SKM-1 treated with dmso at 0.1 percent for 144 hours (cell line): ENCODE data around the gene KIF22.
A peak's percentile ranks its signal among the peaks of the same experiment; 100 is the strongest.
"Not testable (repeated sequence)": the region's sequence is repeated elsewhere in the genome, so short reads cannot be mapped to it uniquely, and the experiment has no call there.

Source experiments
- DNase-seq: peaks from one replicate; lab custom pipeline; 2025; ENCODE audit not compliant: unreplicated experiment; lab: John Stamatoyannopoulos, UW

The KIF22 gene

DNA sequence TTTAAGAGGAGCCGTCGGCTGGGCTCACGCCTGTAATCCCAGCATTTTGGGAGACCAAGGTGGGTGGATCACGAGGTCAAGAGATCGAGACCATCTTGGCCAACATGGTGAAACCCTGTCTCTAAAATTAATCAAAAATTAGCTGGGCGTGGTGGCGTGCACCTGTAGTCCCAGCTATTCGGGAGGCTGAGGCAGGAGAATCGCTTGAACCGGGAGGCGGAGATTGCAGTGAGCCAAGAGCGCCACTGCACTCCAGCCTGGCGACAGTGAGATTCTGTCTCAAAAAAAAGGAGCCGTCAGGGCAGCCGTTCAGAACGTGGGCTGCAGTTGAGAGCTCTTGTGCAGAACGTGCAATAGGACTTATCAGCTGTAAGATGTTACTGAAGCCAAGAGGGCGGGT, 2.6 kb downstream of the KIF22 start:
- not testable (repeated sequence) for DNase-seq

DNA sequence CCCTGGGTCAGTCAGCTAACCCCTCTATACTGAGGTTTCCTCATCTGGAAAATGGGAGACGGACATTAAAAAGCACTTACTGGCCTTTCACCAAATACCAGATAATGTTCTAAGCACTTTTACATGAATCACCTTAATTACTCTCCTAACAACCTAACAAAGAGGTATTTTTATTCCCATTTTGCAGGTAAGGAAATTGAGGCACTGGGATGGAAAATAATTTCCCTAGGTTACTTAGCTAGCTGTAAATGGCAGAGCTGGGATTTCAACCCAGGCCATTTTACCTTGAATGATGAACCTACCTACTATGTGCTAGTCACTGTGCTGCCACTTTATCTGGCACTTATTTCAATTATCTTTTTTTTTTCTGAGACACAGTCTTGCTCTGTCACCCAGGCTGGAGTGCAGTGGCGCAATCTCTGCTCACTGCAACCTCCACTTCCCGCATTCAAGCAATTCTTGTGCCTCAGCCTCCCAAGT, 3.7 kb downstream of the KIF22 start:
- no peak for DNase-seq

DNA sequence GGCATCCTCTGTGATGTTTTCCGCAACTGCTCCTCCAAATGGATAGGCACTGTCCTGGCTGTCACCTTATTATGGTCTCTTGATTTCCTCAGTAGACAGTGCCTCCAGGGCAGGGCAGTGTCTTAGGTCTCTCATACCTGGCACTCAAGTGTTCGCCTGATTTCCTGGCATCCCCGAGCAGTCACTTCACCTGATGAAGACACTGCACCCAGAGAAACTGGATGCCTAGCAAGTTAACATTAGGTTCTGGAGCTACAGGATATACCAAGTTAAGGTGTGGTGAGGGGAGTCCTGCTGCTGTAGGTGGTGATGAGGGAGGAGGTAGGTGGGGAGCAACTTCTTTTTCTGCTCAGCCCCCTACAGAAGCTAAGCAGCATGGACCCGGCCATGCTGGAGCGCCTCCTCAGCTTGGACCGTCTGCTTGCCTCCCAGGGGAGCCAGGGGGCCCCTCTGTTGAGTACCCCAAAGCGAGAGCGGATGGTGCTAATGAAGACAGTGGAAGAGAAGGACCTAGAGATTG, 11.9 kb downstream of the KIF22 start:
- DNase-seq, result no peak

DNA sequence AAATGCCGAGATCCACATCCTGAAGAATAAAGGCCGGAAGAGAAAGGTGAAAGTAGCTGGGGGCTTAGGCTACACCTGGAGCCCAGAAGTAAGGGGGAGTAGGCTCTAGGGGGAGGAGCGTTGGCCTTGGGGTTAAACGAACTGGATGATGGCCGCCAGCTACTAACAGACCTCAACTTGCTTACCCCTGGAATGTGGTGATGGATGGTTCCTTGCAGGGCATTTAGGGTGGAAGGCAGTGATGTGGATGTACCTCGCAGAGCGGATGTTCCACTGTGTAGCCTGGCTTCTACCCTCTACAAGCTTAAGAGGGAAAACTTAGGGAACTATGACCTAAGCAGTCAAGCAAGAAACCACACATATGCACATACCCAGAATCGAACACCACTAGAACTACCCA, 13.5 kb downstream of the KIF22 start:
- no peak for DNase-seq

DNA sequence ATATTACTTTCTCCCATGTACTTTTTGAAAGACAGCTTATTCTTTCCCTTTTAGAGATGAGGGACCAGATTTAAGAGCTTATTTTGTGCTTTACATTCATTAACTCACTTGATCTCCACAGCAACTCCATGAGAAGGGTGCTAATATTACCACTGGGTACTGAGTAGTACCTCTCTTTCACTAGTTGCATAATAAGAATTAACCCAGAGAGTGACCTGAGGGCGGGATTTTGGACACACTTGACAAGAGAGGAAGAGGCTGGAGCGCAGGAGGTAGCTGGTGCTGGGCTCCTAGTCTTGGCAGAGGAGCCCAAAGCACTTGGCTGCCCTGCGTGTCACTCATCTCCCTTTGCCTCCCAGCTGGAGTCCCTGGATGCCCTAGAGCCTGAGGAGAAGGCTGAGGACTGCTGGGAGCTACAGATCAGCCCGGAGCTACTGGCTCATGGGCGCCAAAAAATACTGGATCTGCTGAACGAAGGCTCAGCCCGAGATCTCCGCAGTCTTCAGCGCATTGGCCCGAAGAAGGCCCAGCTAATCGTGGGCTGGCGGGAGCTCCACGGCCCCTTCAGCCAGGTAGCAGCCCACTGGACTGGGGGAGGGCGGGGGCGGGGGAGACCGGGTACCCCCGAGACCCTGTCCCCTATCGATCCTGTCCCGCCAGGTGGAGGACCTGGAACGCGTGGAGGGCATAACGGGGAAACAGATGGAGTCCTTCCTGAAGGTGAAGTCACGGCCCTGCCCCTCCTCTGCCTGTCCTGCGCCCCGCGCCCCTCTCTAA, 14.1 kb downstream of the KIF22 start:
- DNase-seq, result peak; percentile 51

DNA sequence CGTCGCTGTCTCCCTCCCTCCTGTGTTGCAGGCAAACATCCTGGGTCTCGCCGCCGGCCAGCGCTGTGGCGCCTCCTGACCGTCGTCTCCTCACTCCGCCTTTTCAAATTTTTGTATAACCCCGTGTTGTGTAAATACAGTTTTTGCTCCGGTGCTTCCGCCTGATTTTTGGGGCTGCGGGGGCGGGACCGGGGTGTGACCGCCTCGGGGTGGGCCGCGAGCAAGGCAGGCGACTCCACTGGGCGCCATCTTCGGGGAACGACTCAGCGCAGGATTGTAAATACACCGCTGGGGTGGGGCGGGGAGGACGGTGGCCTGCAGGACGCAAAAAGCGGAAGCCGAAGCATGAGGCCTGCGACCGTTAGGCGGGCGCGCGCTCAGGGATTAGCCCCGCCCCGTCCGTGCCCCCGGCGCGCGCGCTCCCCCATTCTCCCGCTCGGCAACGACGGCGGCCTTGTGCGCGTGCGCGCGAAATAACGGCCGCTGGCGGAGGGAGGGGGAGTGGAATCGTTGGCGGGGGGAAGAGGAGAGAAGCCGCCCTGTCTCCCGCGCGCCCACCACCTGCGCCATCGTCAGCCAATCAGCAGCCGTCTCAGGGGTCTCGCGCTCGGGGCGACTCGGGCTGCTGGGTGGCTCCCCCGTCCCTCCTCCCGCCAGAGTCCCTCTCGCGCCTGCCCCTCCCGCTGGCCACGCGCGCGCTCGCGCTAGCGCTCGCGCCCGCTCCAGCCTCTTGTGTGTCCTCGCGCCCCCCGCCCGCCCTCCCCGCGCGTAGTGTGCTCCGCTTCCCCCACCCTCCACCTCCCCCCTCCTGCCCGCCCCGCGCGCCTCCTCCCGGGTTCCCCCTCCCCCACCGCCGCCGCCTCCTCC, 14.9 kb downstream of the KIF22 start:
- DNase-seq, result peak; percentile 95

DNA sequence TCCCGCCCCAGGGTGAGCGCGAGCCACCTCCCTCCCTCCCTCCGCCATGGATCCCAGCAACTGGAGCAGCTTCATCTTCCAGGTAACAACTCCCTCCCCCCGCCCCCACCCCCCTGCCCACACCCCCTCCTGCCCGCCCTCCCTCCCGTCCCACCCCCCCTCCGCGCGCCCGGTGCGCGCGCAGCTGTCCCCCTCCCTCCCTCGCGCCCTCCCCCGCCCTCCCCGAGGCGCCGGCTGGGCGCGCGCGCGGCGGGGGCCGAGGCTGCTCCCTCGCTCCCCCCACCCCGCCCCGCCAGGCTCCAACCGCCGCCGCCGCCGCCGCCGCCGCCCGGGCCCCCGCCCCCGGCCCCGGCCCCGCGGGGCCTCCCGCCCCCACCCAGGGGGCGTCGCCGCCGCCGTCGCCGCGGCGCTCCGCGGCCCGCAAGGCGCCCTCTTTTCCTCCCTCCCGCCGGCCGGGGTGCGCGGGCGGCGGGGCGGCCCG, 15.6 kb downstream of the KIF22 start, which contains the start of gene MAZ:
MAZ (plus strand) TSS at position 431 of the 481 bp plus-strand sequence. CDS start 173 bp downstream, outside the sequence.
- peak; percentile 80 for DNase-seq

DNA sequence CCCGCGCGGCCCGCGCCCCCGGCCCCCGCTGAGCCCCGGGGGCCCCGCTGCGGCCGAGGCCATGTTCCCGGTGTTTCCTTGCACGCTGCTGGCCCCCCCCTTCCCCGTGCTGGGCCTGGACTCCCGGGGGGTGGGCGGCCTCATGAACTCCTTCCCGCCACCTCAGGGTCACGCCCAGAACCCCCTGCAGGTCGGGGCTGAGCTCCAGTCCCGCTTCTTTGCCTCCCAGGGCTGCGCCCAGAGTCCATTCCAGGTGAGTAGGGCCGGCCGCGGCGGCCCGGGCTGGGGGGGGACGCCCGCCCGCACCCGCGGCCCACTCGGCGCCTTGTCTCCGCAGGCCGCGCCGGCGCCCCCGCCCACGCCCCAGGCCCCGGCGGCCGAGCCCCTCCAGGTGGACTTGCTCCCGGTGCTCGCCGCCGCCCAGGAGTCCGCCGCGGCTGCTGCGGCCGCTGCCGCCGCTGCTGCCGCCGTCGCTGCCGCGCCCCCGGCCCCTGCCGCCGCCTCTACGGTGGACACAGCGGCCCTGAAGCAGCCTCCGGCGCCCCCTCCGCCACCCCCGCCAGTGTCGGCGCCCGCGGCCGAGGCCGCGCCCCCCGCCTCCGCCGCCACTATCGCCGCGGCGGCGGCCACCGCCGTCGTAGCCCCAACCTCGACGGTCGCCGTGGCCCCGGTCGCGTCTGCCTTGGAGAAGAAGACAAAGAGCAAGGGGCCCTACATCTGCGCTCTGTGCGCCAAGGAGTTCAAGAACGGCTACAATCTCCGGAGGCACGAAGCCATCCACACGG, 16.3 kb downstream of the KIF22 start:
- DNase-seq, result peak; percentile 64

DNA sequence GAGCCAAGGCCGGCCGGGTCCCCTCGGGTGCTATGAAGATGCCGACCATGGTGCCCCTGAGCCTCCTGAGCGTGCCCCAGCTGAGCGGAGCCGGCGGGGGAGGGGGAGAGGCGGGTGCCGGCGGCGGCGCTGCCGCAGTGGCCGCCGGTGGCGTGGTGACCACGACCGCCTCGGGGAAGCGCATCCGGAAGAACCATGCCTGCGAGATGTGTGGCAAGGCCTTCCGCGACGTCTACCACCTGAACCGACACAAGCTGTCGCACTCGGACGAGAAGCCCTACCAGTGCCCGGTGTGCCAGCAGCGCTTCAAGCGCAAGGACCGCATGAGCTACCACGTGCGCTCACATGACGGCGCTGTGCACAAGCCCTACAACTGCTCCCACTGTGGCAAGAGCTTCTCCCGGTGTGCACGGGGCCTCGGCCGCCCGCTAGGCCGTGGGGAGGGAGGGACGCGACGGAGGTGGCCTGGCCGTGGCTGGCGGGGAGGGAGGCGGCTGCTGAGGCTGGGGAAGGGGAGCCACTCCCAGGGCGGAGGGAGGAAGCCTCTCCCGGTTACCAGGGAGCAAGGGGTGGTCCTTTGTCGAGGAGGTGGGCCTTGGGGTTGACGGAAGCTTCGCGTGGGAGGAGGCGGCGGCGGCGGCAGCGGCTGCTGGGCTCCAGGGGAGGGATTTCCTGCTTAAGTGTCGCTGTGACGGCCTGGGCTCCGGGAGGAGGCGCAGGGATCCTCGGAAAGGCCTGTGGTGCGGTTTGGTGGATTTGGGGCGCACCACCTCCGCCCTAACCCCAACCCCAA, 17.1 kb downstream of the KIF22 start:
- DNase-seq, result peak; percentile 81

DNA sequence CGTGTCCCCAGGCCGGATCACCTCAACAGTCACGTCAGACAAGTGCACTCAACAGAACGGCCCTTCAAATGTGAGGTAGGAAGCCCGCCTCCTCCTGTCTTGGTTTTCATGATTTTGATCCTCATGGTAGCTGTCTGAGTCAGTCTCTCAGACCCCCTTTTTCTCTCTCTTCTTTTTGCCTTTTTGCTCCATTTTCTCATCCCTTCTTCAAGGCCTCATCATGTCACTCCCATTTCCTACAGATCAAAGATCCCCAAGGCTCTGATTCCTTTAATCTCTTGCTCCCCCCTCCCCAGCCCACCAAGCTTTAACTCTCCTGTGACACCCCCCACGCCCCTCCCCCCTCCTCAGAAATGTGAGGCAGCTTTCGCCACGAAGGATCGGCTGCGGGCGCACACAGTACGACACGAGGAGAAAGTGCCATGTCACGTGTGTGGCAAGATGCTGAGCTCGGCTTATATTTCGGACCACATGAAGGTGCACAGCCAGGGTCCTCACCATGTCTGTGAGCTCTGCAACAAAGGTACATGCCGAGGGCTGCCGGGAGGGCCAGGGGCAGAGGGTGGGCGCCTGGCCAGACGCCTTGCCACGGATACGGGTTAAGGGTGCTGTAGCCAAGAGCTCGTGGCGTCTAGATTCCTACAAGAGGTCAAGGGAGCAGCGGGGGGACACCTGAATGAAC, 17.8 kb downstream of the KIF22 start:
- no peak for DNase-seq

DNA sequence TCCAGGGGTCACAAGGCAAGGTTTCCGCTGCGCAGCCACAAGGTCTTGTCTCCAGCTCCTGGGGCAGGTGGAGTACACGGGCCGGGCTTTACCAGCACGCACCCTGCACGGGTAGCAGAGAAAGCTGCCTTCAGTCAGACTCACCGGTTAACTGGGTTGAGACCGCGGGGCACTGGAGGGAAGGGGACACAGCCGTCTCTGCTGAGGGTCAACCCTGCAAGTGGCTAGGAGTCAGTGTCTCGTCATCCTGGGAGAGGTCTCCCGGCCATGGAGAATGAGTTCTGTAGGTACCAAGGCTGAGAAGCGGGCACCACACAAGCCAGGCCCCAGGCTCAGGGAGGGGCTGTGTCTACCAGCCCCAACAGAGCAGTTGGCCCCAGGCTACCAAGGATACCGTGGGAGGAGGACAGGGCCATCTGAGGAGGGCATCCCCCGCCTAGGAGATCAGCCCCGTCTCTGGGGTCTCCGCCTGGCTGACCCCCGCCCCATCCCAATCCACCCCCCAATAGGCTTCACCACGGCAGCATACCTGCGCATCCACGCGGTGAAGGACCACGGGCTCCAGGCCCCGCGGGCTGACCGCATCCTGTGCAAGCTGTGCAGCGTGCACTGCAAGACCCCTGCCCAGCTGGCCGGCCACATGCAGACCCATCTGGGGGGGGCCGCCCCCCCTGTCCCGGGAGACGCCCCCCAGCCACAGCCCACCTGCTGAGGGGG, 18.6 kb downstream of the KIF22 start:
- DNase-seq, result no peak

DNA sequence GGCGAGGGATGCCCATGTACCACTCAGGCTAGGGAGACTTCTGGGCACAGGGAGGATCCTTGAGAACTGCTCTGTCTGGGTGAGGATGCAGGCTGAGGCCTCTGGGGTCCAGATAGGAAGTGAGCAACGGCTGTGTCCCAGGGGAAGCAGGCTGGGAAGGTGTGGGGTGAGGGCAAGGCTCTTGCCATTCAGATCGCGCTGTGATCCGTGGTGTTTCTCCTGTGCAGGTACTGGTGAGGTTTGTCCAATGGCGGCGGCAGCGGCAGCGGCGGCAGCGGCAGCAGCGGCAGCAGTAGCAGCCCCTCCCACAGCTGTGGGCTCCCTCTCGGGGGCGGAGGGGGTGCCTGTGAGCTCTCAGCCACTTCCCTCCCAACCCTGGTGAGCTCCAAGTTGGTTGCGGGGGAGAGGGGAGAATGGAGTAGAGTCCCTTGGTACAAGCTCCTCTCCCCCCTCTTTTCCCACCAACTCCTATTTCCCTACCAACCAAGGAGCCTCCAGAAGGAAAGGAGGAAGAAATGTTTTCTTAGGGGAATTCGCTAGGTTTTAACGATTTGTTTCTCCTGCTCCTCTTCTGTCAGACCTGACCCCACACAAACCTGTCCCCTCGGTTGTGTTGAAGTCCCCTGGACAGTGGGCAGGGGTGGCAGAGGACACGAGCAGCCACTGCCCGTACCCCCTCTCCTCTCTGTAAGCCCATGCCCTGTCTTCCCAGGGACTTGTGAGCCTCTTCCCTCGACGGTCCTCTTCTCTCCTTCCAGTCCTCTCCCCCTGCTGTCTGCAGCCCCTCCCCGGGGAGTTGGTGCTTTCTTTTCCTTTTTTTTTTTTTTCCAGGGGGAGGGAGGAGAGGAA, 19.5 kb downstream of the KIF22 start:
- DNase-seq, result no peak

DNA sequence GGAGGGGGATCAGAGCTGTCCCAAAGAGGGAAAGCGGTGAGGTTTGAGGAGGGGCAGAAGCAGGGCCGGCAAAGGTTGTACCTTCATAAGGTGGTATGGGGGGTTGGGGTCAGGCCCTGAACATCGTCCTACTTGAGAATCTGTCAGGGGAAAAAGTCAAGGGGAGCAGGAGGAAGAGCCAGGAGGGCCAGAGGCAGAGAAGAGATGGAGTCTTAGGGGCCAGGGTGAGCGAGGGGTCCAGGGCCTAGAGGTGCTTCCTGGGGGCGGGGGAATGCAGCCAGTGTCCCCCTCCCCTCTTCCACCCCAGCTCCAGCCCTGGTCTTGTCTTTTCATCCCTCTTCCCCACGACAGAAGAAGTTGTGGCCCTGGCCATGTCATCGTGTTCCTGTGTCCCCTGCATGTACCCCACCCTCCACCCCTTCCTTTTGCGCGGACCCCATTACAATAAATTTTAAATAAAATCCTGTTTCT, 20.2 kb downstream of the KIF22 start:
- DNase-seq, result no peak

DNA sequence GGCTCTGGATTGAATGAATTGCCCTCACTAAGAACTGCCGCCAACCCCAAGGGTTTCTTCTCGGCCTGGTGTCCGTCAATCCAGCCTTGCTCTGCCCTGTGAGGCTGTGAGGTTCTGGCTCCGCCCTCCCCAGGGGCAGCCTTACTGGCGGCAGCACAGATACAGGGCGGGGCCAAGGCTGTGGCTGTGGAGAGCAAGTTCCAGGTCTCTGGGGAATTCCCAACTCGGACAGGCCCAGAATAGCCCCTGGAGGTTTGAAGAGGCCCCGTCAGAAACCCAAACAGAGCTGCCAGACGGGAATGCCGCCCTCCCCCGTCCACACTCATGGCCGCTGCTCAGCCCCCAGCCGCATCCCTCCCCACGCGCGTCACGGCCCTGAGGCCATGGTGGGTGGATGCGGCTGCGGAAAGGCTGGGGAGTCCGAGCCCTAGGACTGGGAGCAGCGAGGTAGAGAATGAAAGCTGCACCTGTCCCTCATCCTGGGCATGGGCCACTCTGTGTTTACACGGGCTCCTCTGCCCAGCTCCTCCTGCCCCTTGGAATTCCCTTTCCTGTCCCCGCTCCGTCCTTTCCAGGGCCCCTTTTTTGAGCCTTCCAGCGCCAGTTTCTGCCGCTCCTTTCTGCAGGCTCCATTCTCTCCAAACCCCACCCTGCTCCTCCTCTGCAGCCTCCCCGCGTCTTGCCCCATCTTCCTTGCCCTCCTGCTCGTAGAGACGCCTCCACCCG, 20.8 kb downstream of the KIF22 start:
- no peak for DNase-seq

DNA sequence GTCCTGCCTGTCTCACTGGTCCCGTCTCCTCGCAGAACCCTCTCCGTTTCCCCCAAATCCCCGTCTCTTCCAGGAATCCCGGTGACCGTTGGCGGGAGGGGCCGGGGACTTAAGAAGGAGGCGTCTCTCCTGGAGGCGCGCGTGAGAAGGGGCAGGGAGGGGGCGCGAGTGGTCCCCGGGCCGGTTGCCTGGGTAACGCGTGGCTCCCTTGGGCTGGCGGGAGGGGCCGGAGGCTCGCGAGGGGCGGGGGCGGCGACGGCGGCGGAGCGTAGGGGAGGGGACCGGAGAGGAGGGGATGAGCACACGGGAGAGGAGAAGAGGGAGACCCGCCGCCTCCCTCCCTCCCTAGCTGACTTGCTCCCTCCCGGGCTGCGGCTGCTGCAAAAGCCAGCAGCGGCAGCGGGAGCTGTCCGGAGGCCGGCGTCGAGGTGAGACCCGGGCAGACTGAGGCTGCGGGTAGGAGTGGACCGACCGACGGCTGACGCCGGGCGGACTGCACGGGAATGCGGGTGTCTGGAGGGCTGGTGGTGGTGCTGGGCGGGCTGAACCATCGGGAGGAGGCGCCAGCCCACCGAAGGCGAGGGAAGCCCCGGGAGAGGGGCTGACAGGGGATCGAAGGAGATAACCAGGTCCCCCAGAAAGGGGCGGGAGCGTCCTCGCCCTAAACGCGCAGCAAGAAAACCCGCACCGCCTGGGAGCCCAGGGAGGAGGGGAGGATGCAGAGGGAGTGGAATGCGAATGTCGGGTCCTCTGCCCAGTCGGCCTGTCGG, 21.5 kb downstream of the KIF22 start, which contains the start of gene PRRT2:
PRRT2 (plus strand) TSS at position 298 of the 770 bp plus-strand sequence. CDS start 862 bp downstream, outside the sequence.
- no peak for DNase-seq
